Measurements from ENCODE around the gene TRHDE.

The TRHDE gene

GRCh38 chr12:72318341-72318740 is 46.2 kb downstream of the TRHDE start:
- DNase-seq = no peak

DNA sequence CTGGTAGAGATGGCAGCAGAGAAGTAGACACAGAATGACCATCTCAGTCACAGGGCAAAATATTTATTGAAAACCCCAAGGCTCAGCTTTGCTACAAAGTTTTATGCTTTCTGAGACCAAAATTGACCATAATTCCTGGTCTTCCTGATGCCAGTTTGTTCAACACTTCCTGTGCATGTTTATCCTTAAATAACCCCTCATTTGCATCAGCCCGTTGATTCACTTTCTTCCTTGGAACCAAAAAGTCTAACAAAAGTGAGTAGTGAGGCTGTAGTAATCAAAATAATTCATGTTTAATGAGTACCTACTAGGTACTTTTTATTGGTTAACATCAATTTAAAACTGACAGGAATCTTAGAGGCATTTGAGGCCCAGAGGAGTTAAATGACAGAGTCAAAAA is 51.7 kb downstream of the TRHDE start:
- no peak for DNase-seq

DNA sequence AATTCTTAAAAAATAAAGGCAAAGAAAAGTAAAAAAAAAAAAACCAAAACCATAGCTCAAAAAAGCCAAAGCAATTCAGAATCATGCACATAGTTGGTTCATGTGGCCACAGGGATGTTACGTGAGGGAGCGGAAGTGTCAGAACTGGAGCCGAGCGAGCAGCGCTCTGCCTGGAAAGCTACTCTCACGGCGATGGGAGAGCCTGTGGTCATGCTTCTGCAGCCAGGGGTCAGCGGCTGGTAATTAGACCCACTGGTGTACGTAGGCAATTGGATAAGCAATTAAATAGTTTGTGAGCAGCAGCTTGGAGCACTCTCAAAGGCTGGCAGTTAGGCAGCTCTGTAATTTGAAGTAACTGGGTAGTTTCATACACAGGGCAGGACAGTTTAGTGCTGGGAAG is 58.1 kb downstream of the TRHDE start:
- DNase-seq = no peak

DNA sequence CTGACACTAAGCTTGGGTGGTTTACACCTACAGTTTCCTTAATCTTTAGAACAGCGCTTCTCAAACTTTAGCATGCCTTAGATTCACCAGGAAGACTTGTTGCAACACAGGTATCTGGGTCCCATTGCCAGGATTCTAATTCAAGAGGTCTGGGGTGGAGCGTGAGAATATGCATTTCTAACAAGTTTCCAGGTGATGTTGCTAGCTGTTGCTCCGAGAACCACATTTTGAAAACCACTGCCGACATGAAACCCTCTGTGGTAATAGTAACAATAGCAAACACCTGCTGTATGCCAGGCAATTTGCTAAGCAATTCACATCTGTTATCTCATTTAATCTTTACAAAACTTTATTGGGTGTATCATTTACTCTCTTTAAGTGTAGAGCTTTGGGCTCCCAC is 58.6 kb downstream of the TRHDE start:
- DNase-seq = no peak

DNA sequence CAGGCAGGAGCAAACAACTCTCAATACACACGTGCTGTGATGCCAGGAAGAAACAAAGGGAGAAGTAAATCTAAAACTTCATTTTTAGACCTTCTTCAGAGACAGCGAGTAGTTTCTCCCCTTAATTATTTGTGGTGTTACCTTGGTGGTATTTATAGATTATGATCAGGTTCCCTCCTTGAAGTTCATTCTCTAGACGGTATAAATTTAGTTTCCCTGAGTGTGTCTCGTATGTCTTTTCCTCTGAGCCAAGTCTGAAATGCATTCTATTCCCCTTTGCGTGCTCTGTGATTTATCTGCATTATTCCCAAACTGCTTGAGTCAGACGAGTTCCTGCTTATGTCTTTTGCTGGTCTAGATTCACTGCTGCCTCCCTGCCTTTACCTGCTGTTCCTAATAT is 65.2 kb downstream of the TRHDE start:
- no peak for DNase-seq

DNA sequence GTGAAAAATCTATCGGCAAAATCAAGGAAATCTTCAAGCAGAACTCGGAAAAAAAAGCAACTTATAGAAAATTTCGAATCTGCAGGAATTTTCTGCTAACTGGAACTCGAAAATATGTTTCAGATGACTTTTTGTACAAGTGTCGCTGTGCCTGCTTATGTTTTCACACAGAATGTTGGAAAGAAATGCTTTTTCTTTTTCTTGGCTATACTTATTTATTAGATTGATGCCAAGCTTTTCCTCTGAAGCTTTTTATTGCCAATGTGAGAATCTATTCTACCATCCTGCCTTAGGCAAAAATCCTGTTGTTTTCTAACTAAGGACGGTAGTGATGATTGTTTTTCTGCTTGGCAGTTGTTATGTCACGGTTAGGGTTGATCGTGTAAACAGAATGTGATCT is 65.8 kb downstream of the TRHDE start:
- DNase-seq = no peak

- DNase-seq = no peak
These were observed 66.3 kb downstream of the TRHDE start for GRCh38 chr12:72338437-72338836.

DNA sequence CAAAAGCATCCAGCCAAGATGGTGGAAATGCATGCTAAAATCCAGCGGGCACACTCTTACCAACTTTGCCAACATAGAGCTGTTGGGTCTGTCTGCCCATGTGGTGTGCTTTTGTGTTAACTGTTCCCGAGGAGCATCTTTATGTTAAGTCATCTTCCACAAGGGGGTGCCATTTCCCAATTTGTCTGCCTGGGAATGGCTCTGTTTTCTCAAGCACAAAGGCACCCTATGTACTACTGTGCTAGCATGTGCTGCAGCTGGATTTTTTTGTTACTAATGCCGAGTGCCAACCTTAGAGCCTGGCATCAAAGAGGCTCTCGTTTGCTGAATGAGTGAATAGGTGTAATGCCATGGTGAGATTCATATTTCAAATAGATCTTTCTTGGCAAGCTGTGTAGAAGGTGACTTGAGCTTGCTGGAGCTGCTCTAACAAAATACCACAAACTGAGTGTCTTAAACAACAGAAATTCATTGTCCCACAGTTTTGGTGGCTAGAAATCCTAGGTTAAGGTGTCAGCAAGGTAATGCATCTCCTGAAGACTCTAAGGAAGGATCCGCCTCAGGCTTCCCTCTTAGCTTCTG is 74.3 kb downstream of the TRHDE start:
- peak; percentile 85 for DNase-seq

GRCh38 chr12:72349491-72349890 is 77.3 kb downstream of the TRHDE start:
- DNase-seq = no peak

GRCh38 chr12:72359416-72359815 is 87.2 kb downstream of the TRHDE start:
- DNase-seq = no peak

- no peak for DNase-seq
These were observed 93.0 kb downstream of the TRHDE start for GRCh38 chr12:72365151-72365550.

GRCh38 chr12:72366255-72366654 is 94.1 kb downstream of the TRHDE start:
- DNase-seq = no peak

- DNase-seq = no peak
These were observed 96.1 kb downstream of the TRHDE start for GRCh38 chr12:72368298-72368697.

DNA sequence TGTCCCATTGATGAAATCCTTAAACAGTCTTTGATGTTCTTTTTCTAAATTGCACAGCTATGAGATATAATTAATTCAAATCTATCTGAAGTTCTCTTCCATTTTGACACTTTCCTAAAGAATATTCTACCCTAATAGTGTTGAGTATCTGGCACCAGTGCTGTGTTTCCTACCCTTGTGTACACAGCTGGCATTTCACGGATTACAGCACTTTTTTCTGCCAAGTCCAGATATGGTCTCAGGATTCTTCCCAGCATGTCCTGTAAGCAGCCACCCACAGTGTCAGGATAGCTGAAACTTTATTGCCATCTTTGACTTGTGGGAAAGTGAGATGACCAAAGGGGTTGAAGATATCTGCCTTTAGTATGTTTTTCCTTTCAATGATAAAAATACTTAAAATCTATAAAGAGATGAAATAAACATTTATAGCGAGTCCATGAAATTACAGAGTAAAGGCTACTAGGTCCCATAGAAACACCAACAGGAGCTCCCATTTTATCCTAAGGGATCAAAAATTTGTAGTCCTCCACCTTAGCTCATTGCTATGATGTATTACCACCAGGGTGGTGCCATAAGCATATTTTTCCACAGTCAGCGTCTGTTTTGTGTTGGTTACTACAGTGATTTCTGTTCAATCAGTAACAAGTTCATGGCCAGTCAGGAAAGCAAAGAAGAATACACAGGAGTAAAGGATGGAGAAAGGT is 96.7 kb downstream of the TRHDE start:
- DNase-seq = no peak

DNA sequence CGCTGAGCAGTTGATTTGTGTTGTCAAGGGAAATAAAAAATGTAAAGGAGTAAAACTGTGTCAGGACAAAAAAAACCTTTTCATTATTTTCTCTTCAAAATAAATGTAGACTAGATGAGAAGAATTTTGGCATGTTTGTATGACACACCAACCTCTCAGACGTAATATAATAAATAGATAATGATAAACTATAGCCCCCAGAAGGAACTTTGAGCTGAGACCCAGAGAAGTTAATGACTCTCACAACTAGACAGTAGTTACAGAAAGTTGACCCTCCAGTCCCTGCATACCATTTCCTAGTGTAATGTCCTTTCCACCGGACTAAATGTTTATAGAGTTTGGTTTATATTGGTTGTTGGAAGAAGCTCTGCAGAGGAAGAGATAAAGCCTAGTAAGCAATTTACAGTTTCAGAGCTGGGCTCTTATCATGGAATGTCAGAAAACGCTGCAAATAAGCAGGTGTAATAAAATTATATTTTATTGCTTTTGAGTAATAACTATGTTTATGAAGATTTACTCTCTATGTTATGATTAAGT is 97.3 kb downstream of the TRHDE start:
- no peak for DNase-seq

DNA sequence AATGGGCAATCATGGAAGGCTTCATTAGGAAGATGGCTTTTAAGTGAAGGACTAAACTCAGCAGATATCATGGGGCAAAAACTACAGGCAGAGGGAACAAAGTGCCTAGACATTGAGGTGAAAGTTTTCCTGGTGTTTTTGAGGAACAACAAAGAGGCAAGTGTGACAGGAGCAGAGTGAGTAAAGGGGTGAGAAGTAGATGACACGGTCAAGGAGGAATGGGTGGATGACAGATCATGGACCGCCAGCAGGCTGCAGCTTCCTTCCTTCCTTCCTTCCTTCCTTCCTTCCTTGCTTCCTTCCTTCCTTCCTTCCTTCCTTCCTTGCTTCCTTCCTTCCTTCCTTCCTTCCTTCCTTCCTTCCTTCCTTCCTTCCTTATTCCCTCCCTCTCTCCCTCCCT is 108.3 kb downstream of the TRHDE start:
- DNase-seq = no peak

GRCh38 chr12:72388322-72388721 is 116.2 kb downstream of the TRHDE start:
- DNase-seq = no peak

DNA sequence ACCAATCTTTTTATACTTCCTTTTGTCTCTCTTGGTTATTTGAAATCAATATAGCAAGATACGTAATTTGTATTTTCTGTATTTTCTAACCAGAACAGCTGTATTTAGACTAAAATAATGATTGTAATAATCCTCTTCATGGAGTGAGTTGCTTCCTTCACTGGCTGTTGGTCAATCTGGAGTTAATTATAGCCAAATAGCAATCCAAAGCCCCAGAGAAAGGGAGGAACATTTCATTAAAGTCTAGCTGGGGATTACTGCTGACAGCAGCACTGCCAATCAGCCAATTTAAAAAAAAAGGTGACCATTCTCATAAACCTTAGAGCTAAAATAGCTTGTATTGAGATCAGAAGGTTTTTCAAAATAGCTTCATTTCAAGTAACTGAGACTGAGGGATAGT is 118.0 kb downstream of the TRHDE start:
- DNase-seq = no peak

- no peak for DNase-seq
These were observed 133.9 kb downstream of the TRHDE start for GRCh38 chr12:72406111-72406510.

- no peak for DNase-seq
These were observed 160.0 kb downstream of the TRHDE start for GRCh38 chr12:72432037-72432604.

DNA sequence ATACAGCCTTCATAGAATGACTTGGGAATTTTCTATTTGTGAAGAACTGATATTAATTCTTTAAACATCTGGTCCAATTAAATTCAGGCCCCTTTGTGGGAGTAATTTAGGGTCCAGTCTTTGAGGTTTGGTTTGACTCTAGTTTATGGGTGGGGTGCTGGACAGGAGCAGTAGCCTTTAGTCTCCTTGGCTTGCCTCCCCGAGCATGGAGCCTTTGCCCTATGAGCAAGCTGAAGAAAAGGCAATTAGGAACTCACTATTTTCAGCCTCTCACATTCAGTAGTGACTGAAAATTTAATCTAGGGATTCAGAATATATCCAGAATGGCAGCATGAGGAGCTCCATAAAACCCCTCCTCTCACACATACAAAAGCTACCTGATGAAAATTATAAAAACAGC is 161.1 kb downstream of the TRHDE start:
- no peak for DNase-seq

GRCh38 chr12:72434999-72435398 is 162.8 kb downstream of the TRHDE start:
- DNase-seq = no peak

DNA sequence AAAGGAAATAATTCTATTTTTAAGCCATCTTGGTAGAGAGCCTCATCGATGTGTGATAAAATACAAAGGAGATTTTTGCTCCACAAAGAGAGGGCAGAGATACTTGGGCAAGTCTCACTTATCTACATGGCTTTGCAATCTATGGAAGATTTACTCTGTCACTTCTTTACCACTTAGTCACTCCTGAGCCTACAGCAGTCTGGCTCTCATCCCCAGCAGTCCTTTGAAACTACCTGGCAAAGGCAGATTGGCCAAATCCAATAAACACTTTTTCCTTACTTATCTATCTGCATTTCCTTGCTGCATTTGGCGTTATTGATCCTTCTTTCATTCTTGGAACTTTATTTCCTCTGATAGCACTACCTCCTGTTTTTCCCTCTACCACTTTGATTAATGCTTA is 170.0 kb downstream of the TRHDE start:
- DNase-seq = no peak

DNA sequence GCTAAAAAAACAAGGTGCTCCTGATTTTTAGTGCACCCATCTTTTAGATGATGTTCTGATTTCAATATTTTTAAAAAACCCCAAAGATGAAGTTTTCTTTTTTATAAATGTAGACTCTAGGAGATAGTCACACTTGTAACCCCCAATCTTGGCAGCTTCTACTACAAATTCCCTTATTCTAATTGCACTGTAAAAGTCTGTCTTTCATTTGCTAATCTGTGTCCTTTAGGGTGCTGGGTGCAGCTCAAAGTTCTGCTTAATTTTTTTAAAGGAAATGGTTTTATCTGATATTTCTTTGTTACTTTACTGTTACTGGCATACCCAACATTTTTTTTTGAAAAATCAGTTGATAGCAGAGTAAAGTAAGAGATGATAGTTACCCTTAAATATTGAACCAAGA is 172.0 kb downstream of the TRHDE start:
- no peak for DNase-seq

DNA sequence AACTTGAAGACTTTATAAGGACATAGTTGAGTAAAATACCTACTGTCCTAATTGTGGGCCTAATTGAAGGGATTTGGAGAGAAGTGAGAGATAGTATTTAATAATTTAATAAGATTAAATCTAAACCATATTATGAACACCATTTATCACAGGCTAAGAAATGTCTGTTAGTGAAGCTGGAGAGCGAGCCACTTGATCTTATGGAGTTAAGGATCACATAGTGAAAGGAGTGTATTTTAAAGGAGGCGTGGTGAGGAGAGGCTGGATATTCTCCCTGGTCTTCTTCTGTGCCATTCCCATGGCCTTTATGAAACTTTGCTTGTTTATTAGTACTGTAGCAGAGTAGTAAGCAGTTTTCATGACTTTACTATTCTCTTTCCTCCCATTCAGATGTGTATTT is 172.4 kb downstream of the TRHDE start:
- no peak for DNase-seq

All from hematopoietic multipotent progenitor cell treated with erythropoietin and hydrocortisone succinate and interleukin-3 and kit ligand, for 4 days (in vitro differentiated cells).